Amniotic stem cell (primary cell): Measurements from ENCODE around the gene IL6R.

Source experiments
- DNase-seq: peaks from one replicate; lab custom pipeline; 2025; lab: John Stamatoyannopoulos, UW

Gene IL6R

GRCh38 chr1:154517661-154518060 lies 112.5 kb downstream of the IL6R start:
- no peak for DNase-seq
